HEK293 (cell line): ENCODE data around the gene CHMP5.

Experiments
- CTCF ChIA-PET: fragments of 350-600 bp; formaldehyde crosslinking; extraction: SDS; loops from one replicate; lab custom pipeline; 2021; ENCODE audit warnings: antibody characterized with exemption; lab: Yijun Ruan, JAX
- POLR2A ChIA-PET: fragments of 300-600 bp; formaldehyde crosslinking; extraction: SDS; loops from one replicate; lab custom pipeline; 2020; ENCODE audit warnings: antibody characterized with exemption, inconsistent platforms; lab: Yijun Ruan, JAX
- H3K27ac ChIP-seq: fragments of 200-500 bp; sonication (Bioruptor generic); 2 replicates; pipeline ENCODE4 v1.5.1; 2014; ENCODE audit warnings: low read depth, low read length, control low read depth, inconsistent platforms; ENCODE audit errors: extremely low read depth
- H3K36me3 ChIP-seq, 2 experiments: fragments of 200-500 bp in 1 of 2; sonication (Bioruptor generic) in 1 of 2; 1 replicate in 1 of 2; 2 replicates in 1 of 2; pipeline ENCODE4 v1.5.1; 2014 to 2017; ENCODE audit warnings: inconsistent platforms in 2 of 2, low read length in 2 of 2; ENCODE audit not compliant: control insufficient read depth in 2 of 2, insufficient read depth in 1 of 2
- H3K4me1 ChIP-seq: fragments of 200-500 bp; sonication (Bioruptor generic); 2 replicates; pipeline ENCODE4 v1.5.1; 2014; ENCODE audit warnings: mild to moderate bottlenecking, low read length, inconsistent platforms; ENCODE audit not compliant: control insufficient read depth, insufficient read depth
- H3K4me3 ChIP-seq: 2 replicates; pipeline ENCODE4 v1.5.1; 2011; ENCODE audit warnings: low read depth, mild to moderate bottlenecking, control low read depth, low read length, moderate library complexity
- H3K9me3 ChIP-seq: fragments of 200-500 bp; sonication (Bioruptor generic); 2 replicates; pipeline ENCODE4 v1.5.1; 2014; ENCODE audit warnings: low read depth, low read length, inconsistent platforms; ENCODE audit not compliant: control insufficient read depth, insufficient read depth
- BCL11A ChIP-seq: fragments of 450-650 bp; formaldehyde crosslinking; IDR thresholded peaks from 2 replicates; pipeline ENCODE4 v1.5.1; 2016; ENCODE audit warnings: low read depth, missing biosample characterization, missing genetic modification characterization
- KLF1 ChIP-seq: fragments of 450-650 bp; formaldehyde crosslinking; IDR thresholded peaks from 2 replicates; pipeline ENCODE4 v1.5.1; 2016; ENCODE audit warnings: missing biosample characterization, missing genetic modification characterization
- KLF17 ChIP-seq: fragments of 450-650 bp; formaldehyde crosslinking; IDR thresholded peaks from 2 replicates; pipeline ENCODE4 v1.5.1; 2016; ENCODE audit warnings: missing biosample characterization, missing genetic modification characterization
- OSR2 ChIP-seq: fragments of 450-650 bp; formaldehyde crosslinking; IDR thresholded peaks from 2 replicates; pipeline ENCODE4 v1.5.1; 2016; ENCODE audit warnings: missing biosample characterization, missing genetic modification characterization
- ZBTB8A ChIP-seq: fragments of 450-650 bp; formaldehyde crosslinking; IDR thresholded peaks from 2 replicates; pipeline ENCODE4 v1.5.1; 2016; ENCODE audit warnings: missing biosample characterization, missing genetic modification characterization
- ZFP3 ChIP-seq: fragments of 450-650 bp; formaldehyde crosslinking; IDR thresholded peaks from 2 replicates; pipeline ENCODE4 v1.5.1; 2016; ENCODE audit warnings: low read depth, missing biosample characterization, missing genetic modification characterization
- ZNF148 ChIP-seq: fragments of 450-650 bp; formaldehyde crosslinking; IDR thresholded peaks from 2 replicates; pipeline ENCODE4 v1.5.0; 2017; ENCODE audit warnings: missing biosample characterization, missing genetic modification characterization, borderline replicate concordance
- ZNF223 ChIP-seq: fragments of 450-650 bp; formaldehyde crosslinking; IDR thresholded peaks from 2 replicates; pipeline ENCODE4 v1.5.1; 2016; ENCODE audit warnings: missing biosample characterization, missing genetic modification characterization
- ZNF433 ChIP-seq: fragments of 450-650 bp; formaldehyde crosslinking; IDR thresholded peaks from 2 replicates; pipeline ENCODE4 v1.5.1; 2016; ENCODE audit warnings: missing biosample characterization, missing genetic modification characterization, low read depth
- ZNF621 ChIP-seq: fragments of 450-650 bp; formaldehyde crosslinking; IDR thresholded peaks from 2 replicates; pipeline ENCODE4 v1.5.1; 2017; ENCODE audit warnings: missing biosample characterization, missing genetic modification characterization
- ZNF654 ChIP-seq: fragments of 450-650 bp; formaldehyde crosslinking; IDR thresholded peaks from 2 replicates; pipeline ENCODE4 v1.5.1; 2016; ENCODE audit warnings: low read depth, missing biosample characterization, missing genetic modification characterization
- TF ChIP-seq, protein P1 (sequence below): fragments of 450-650 bp; formaldehyde crosslinking; IDR thresholded peaks from 2 replicates; pipeline ENCODE4 v1.5.1; 2016; ENCODE audit warnings: missing biosample characterization, missing genetic modification characterization
- TF ChIP-seq, protein P2 (sequence below): fragments of 450-650 bp; formaldehyde crosslinking; IDR thresholded peaks from 2 replicates; pipeline ENCODE4 v1.5.1; 2016; ENCODE audit warnings: missing biosample characterization, missing genetic modification characterization

The CHMP5 gene

DNA sequence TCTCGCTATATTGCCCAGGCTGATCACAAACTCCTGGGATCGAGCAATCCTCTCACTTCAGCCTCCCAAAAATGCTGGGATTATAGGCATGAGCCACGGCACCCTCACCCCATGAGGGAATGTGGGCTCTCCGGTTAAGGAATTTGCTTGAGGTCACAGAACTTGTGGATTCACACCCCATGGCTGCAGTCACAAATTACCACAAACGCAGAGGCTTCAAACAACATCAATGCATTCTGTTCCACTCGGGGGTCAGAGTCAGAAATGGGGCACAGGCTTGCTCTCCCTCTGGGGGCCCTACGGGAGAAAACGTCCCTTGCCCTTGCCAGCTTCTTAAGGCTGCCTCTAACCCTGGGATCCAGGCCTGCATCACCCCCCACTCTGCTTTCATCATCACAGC is 37.1 kb upstream of the CHMP5 start (continued):
- TF ChIP-seq ZNF148 (tag by site-specific recombination): no peak
- TF ChIP-seq, protein P1, sequence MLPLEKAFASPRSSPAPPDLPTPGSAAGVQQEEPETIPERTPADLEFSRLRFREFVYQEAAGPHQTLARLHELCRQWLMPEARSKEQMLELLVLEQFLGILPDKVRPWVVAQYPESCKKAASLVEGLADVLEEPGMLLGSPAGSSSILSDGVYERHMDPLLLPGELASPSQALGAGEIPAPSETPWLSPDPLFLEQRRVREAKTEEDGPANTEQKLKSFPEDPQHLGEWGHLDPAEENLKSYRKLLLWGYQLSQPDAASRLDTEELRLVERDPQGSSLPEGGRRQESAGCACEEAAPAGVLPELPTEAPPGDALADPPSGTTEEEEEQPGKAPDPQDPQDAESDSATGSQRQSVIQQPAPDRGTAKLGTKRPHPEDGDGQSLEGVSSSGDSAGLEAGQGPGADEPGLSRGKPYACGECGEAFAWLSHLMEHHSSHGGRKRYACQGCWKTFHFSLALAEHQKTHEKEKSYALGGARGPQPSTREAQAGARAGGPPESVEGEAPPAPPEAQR: no peak
- no peak for TF ChIP-seq ZNF621 (tag by site-specific recombination)

DNA sequence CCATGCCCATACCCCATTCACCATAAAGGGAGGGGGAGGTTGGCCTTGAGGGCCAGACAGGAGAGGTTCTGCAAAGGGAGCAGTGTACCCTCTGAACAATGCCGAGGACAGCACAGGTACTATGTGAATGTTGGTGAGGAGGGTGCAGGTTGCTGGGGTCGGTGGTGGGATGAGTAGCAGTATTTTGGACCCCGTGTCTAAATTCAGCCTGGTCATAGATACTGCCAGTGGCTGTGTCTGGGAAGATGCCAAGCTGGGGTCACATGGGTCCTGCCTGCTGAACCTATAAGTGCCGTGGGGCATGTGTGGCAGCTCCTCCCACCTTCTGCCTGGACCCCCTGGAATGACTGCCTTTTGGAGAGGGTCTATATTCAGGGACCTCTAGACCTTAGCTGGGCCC is 36.2 kb upstream of the CHMP5 start:
- TF ChIP-seq BCL11A (tag by site-specific recombination) (no peak), ZNF223 (tag by site-specific recombination) (no peak), OSR2 (no peak)
- TF ChIP-seq, all 188 proteins: peak for 0
- Histone ChIP-seq H3K36me3 (no peaks in the 10 kb centered on the region), H3K9me3 (no peaks in the 10 kb centered on the region), H3K4me3 (no peak overlapping the region), H3K27ac (no peak overlapping the region), H3K4me1 (no peaks in the 10 kb centered on the region; the same call in 1 of the 2 replicates)
- POLR2A ChIA-PET: no interaction called here
- CTCF ChIA-PET: interaction anchor here (0.6 to 1.3 kb wide), 5 partner anchors 25 to 184 kb away, joined by 3 to 4 read pairs (median 3); no protein-coding TSS in a partner anchor

GRCh38 chr9:33229359-33230114 is 35.3 kb upstream of the CHMP5 start:
- TF ChIP-seq ZFP3 (tag by site-specific recombination) (no peak), KLF1 (peak; percentile 63), ZNF433 (tag by site-specific recombination) (no peak), ZNF654 (tag by site-specific recombination) (peak; percentile 11; the same call in 1 of the 2 replicates), ZBTB8A (tag by site-specific recombination) (no peak), KLF17 (tag by site-specific recombination) (peak; percentile 89)
- TF ChIP-seq, protein P2, sequence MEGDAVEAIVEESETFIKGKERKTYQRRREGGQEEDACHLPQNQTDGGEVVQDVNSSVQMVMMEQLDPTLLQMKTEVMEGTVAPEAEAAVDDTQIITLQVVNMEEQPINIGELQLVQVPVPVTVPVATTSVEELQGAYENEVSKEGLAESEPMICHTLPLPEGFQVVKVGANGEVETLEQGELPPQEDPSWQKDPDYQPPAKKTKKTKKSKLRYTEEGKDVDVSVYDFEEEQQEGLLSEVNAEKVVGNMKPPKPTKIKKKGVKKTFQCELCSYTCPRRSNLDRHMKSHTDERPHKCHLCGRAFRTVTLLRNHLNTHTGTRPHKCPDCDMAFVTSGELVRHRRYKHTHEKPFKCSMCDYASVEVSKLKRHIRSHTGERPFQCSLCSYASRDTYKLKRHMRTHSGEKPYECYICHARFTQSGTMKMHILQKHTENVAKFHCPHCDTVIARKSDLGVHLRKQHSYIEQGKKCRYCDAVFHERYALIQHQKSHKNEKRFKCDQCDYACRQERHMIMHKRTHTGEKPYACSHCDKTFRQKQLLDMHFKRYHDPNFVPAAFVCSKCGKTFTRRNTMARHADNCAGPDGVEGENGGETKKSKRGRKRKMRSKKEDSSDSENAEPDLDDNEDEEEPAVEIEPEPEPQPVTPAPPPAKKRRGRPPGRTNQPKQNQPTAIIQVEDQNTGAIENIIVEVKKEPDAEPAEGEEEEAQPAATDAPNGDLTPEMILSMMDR: 0 out of 2 replicates have a peak, but pooled peaks have one; percentile 14
- TF ChIP-seq, all 188 proteins: peak for 4
- no peak overlapping the region for H3K4me3 ChIP-seq
- H3K36me3 ChIP-seq: no peaks in the 10 kb centered on the region
- H3K4me1 ChIP-seq: peaks cover 6% of the 10 kb centered on the region
- H3K9me3 ChIP-seq: no peaks in the 10 kb centered on the region
- CTCF ChIA-PET: interaction anchor here (1.1 kb wide), 1 partner anchor 24 kb away, joined by 3 read pairs; no protein-coding TSS in a partner anchor
- POLR2A ChIA-PET: interaction anchor here (1.7 kb wide), 1 partner anchor 35 kb away, joined by 3 read pairs; the partner anchor contains the start of genes BAG1 and CHMP5
- H3K27ac ChIP-seq: no peak overlapping the region
